ENCODE measurements around the gene C19orf81. TPM values are rescaled to one million over a fixed set of nuclear protein-coding genes. Genes with fewer than 3 reads are reported as not detected.

The C19orf81 gene
- total and polyA plus RNA-seq, 7 experiments from 2014 or later, result 0.98 to 1.0 TPM; not detected in 5

- H3K36me3 Mint-ChIP-seq, result no peaks in the 10 kb centered on the region
- POLR2A ChIA-PET, result no interaction called here
- intact Hi-C loops (cut with micrococcal nuclease), result no loop called here
- H3K27me3 Mint-ChIP-seq, result peaks cover 27 to 55% (median 43%) of the 10 kb centered on the region in 5 donors
- no peaks in the 10 kb centered on the region for H3K4me1 ChIP-seq (ENCODE audit: control insufficient read depth in 2 of 2, insufficient read depth in 2 of 2, low read length in 2 of 2)
- H3K9me3 Mint-ChIP-seq, result peaks cover 0 to 6% (median 0%) of the 10 kb centered on the region in 11 donors
- no peak overlapping the region for H3K4me3 Mint-ChIP-seq
- H3K4me3 ChIP-seq (ENCODE audit: low read length), result no peak overlapping the region
- no peaks in the 10 kb centered on the region for H3K9me3 ChIP-seq (ENCODE audit: control insufficient read depth in 2 of 3, low read length in 3 of 3)
- CTCF ChIA-PET, result no interaction called here
- peak overlapping the region in 1 of 9 donors; percentile 20 for H3K27ac Mint-ChIP-seq
- ATAC-seq (no peak), DNase-seq (no peak)
- H3K4me1 Mint-ChIP-seq, result peaks cover 0 to 10% (median 5%) of the 10 kb centered on the region in 7 donors
- H3K27me3 ChIP-seq (ENCODE audit: control insufficient read depth in 2 of 2, insufficient read depth in 2 of 2, low read length in 2 of 2), result peaks cover 0 to under 1% of the 10 kb centered on the region in 2 donors
- H3K36me3 ChIP-seq (ENCODE audit: control insufficient read depth in 2 of 3, insufficient read depth in 3 of 3, low read length in 3 of 3), result no peaks in the 10 kb centered on the region
- H3K27ac ChIP-seq (ENCODE audit: low read depth, low read length), result no peak overlapping the region
These were observed 59.1 kb downstream of the C19orf81 start for GRCh38 chr19:50708179-50708879.

Other genes with a start within 250 kb of the C19orf81 start
- gene SPIB, start 230.5 kb upstream of the C19orf81 start, total RNA-seq, result 1 to 10 TPM in 3 of 5 experiments, under 1 TPM in 2; 0.73 to 7.5 (median 1.5) TPM
- gene SPIB, start 230.5 kb upstream of the C19orf81 start, polyA plus RNA-seq, result under 1 TPM; 0.19 to 0.46 TPM
- under 1 TPM in 2 of 5 experiments, not detected in 3; 0.39 to 0.92 TPM for gene MYBPC2, start 216.6 kb upstream of the C19orf81 start, total RNA-seq
- not detected for gene MYBPC2, start 216.6 kb upstream of the C19orf81 start, polyA plus RNA-seq
- 10 to 100 TPM; 75.5 to 95.2 (median 88.1) TPM for gene EMC10, start 172.9 kb upstream of the C19orf81 start, total RNA-seq
- 10 to 100 TPM in 1 of 2 donors, 1 to 10 TPM in 1; 8.7 to 11.0 TPM for gene EMC10, start 172.9 kb upstream of the C19orf81 start, polyA plus RNA-seq
- gene GARIN5A, start 172.6 kb upstream of the C19orf81 start, total RNA-seq, result under 1 TPM in 4 of 5 experiments, not detected in 1; 0.59 to 0.93 (median 0.68) TPM
- 1 to 10 TPM in 1 of 2 donors, under 1 TPM in 1; 0.77 to 3.1 TPM for gene GARIN5A, start 172.6 kb upstream of the C19orf81 start, polyA plus RNA-seq
- gene JOSD2, start 138.3 kb upstream of the C19orf81 start, total RNA-seq, result 10 to 100 TPM; 13.0 to 45.9 (median 22.7) TPM
- 10 to 100 TPM; 17.8 to 18.8 TPM for gene JOSD2, start 138.3 kb upstream of the C19orf81 start, polyA plus RNA-seq
- not detected for gene ASPDH, start 135.5 kb upstream of the C19orf81 start, total RNA-seq
- not detected for gene ASPDH, start 135.5 kb upstream of the C19orf81 start, polyA plus RNA-seq
- not detected for gene LRRC4B, start 81.0 kb upstream of the C19orf81 start, total RNA-seq
- gene LRRC4B, start 81.0 kb upstream of the C19orf81 start, polyA plus RNA-seq, result not detected
- gene SYT3, start 9.6 kb upstream of the C19orf81 start, total RNA-seq, result under 1 TPM in 2 of 5 experiments, not detected in 3; 0.13 TPM
- gene SYT3, start 9.6 kb upstream of the C19orf81 start, polyA plus RNA-seq, result under 1 TPM; 0.16 to 0.47 TPM
- under 1 TPM in 2 of 5 experiments, not detected in 3; 0.64 to 0.69 TPM for gene SHANK1, start 70.4 kb downstream of the C19orf81 start, total RNA-seq
- gene SHANK1, start 70.4 kb downstream of the C19orf81 start, polyA plus RNA-seq, result not detected
- 1 to 10 TPM in 4 of 5 experiments, under 1 TPM in 1; 0.36 to 4.6 (median 3.1) TPM for gene CLEC11A, start 73.9 kb downstream of the C19orf81 start, total RNA-seq
- 1 to 10 TPM; 2.4 to 6.4 TPM for gene CLEC11A, start 73.9 kb downstream of the C19orf81 start, polyA plus RNA-seq
- gene GPR32, start 121.0 kb downstream of the C19orf81 start, total RNA-seq, result not detected
- not detected for gene GPR32, start 121.0 kb downstream of the C19orf81 start, polyA plus RNA-seq
- not detected for gene ACP4, start 141.0 kb downstream of the C19orf81 start, total RNA-seq
- gene ACP4, start 141.0 kb downstream of the C19orf81 start, polyA plus RNA-seq, result not detected
- gene KLK1, start 174.3 kb downstream of the C19orf81 start, total RNA-seq, result 1 to 10 TPM in 1 of 5 experiments, not detected in 4; 1.3 TPM
- not detected for gene KLK1, start 174.3 kb downstream of the C19orf81 start, polyA plus RNA-seq
- gene KLK15, start 184.1 kb downstream of the C19orf81 start, total RNA-seq, result not detected
- gene KLK15, start 184.1 kb downstream of the C19orf81 start, polyA plus RNA-seq, result not detected
- gene KLK3, start 205.5 kb downstream of the C19orf81 start, total RNA-seq, result not detected
- not detected for gene KLK3, start 205.5 kb downstream of the C19orf81 start, polyA plus RNA-seq
- not detected for gene KLK2, start 224.0 kb downstream of the C19orf81 start, total RNA-seq
- gene KLK2, start 224.0 kb downstream of the C19orf81 start, polyA plus RNA-seq, result not detected

All from naive thymus-derived CD4-positive, alpha-beta T cell (primary cell).